Keratinocyte (primary cell): ENCODE measurements around the gene KIF13A.

ENCODE experiments used
- EZH2 ChIP-seq: IDR thresholded peaks from one replicate; pipeline ENCODE4 v1.6.1; 2012; ENCODE audit warnings: inconsistent platforms, mild to moderate bottlenecking, low read length, moderate library complexity
- TF ChIP-seq, protein P1 (sequence below), 3 experiments: IDR thresholded peaks in 1 of 3; conservative IDR thresholded peaks in 1 of 3; optimal IDR thresholded peaks in 1 of 3; 2 replicates in 2 of 3; 3 replicates in 1 of 3; pipeline versions ENCODE3 to v1.5.1; 2011; ENCODE audit warnings: low read length in 3 of 3, mild to moderate bottlenecking in 3 of 3, moderate library complexity in 2 of 3, control low read depth in 1 of 3, inconsistent platforms in 1 of 3; ENCODE audit not compliant: insufficient read depth in 2 of 3; ENCODE audit errors: extremely low read depth in 1 of 3

DNA sequence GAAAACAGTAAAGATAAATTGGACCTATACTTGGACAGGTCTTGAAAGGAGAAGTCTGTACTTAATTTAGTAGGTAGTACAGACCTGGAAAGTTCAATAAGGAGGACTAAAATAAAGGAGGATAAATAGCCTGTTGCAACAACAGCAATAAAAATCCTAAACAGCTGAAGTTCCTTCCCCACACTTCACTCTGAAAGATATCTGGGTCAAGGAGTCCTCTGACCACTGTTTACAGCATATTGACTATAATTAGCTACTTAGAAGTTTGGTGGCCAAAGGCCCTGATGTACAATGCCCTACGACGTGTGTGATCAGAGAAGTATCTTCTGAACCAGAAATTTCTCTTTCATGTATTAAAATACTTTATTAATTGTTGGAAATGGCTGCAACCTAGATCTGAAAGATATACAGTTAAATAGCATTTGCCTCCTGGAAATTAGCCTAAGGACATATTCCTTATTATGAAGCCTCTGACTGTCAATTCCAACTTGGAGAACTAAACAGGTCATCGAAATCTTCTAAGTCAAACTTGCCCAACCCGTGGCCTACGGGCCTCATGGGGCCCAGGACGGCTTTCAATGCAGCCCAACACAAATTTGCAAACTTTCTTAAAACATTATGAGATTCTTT lies 82.8 kb downstream of the KIF13A start:
- TF ChIP-seq, protein P1, sequence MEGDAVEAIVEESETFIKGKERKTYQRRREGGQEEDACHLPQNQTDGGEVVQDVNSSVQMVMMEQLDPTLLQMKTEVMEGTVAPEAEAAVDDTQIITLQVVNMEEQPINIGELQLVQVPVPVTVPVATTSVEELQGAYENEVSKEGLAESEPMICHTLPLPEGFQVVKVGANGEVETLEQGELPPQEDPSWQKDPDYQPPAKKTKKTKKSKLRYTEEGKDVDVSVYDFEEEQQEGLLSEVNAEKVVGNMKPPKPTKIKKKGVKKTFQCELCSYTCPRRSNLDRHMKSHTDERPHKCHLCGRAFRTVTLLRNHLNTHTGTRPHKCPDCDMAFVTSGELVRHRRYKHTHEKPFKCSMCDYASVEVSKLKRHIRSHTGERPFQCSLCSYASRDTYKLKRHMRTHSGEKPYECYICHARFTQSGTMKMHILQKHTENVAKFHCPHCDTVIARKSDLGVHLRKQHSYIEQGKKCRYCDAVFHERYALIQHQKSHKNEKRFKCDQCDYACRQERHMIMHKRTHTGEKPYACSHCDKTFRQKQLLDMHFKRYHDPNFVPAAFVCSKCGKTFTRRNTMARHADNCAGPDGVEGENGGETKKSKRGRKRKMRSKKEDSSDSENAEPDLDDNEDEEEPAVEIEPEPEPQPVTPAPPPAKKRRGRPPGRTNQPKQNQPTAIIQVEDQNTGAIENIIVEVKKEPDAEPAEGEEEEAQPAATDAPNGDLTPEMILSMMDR (optimal IDR thresholded peaks at IDR 0.05 in 1 of 3, IDR thresholded peaks at IDR 0.05 in 1 of 3, conservative IDR thresholded peaks at IDR 0.05 in 1 of 3; ENCODE audit: extremely low read depth in 1 of 3, insufficient read depth in 2 of 3, low read length in 3 of 3), result no peak
- no peak for TF ChIP-seq EZH2
